ENCODE results near the gene INTS7. TPM values are rescaled to one million over a fixed set of nuclear protein-coding genes. Genes with fewer than 3 reads are reported as not detected.
A peak's percentile ranks its signal among the peaks of the same experiment; 100 is the strongest.
"Not testable (repeated sequence)": the region's sequence is repeated elsewhere in the genome, so short reads cannot be mapped to it uniquely, and the experiment has no call there.

The INTS7 gene
- total RNA-seq, 1 experiment from 2014 or later: 45.0 TPM

DNA sequence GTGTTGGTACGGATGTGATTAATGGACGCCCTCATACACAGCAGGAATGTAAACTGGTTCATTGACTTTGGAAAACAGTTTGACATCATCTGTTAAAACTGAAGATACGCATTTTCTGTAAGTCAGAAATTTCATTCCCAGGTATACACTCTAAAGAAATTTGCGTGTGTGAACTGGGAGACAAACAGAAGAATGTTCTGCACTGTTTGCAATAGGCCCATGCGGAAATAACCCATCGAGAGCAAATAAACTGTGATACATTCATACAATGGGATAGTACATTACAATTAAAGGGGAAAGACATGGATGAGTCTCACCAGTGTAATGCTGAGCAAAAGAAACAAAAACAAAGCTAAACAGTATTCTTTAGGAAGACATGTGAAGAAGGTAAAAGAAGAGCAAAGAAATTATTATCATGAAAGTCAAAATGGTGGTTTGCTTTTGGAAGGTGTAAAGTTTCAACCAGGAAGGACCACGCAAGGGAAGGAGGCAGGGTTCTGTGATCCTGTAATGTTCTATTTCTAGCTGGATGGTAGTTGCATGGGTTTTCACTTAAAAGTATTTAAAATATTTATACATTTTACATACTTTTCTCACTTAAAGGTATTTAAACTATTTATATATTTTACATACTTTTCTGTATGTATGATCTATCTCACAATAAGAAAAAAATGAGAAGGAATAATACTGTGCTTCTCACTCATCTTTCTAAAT is 30.3 kb downstream of the INTS7 start:
- H3K4me1 ChIP-seq (ENCODE audit: insufficient read depth, low read length, poor library complexity, severe bottlenecking): peaks cover 14% of the 10 kb centered on the region
- BruUV-seq (replicated peaks): no TSS peak
- POLR2A ChIA-PET (ENCODE audit: low non-redundant PET): no interaction called here
- no peak overlapping the region for H3K4me3 ChIP-seq (ENCODE audit: low read depth, low read length, poor library complexity, severe bottlenecking)
- no peak overlapping the region for H3K27ac ChIP-seq (ENCODE audit: low read depth, low read length, poor library complexity, severe bottlenecking)
- CTCF ChIA-PET: no interaction called here
- peaks cover 15% of the 10 kb centered on the region for H3K36me3 ChIP-seq (ENCODE audit: insufficient read depth, low read length, poor library complexity, severe bottlenecking)
- no peaks in the 10 kb centered on the region for H3K27me3 ChIP-seq (replicated peaks; ENCODE audit: insufficient read depth, low read depth, low read length, poor library complexity)
- DNase-seq (ENCODE audit: low spot score): no peak
- TF ChIP-seq, protein P1, sequence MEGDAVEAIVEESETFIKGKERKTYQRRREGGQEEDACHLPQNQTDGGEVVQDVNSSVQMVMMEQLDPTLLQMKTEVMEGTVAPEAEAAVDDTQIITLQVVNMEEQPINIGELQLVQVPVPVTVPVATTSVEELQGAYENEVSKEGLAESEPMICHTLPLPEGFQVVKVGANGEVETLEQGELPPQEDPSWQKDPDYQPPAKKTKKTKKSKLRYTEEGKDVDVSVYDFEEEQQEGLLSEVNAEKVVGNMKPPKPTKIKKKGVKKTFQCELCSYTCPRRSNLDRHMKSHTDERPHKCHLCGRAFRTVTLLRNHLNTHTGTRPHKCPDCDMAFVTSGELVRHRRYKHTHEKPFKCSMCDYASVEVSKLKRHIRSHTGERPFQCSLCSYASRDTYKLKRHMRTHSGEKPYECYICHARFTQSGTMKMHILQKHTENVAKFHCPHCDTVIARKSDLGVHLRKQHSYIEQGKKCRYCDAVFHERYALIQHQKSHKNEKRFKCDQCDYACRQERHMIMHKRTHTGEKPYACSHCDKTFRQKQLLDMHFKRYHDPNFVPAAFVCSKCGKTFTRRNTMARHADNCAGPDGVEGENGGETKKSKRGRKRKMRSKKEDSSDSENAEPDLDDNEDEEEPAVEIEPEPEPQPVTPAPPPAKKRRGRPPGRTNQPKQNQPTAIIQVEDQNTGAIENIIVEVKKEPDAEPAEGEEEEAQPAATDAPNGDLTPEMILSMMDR (conservative IDR thresholded peaks at IDR 0.05; ENCODE audit: low read depth, low read length): no peak
- intact Hi-C loops (cut with micrococcal nuclease; ENCODE audit: unreplicated experiment): no loop called here
- H3K9me3 ChIP-seq (ENCODE audit: low read depth, low read length, poor library complexity, severe bottlenecking): no peaks in the 10 kb centered on the region

DNA sequence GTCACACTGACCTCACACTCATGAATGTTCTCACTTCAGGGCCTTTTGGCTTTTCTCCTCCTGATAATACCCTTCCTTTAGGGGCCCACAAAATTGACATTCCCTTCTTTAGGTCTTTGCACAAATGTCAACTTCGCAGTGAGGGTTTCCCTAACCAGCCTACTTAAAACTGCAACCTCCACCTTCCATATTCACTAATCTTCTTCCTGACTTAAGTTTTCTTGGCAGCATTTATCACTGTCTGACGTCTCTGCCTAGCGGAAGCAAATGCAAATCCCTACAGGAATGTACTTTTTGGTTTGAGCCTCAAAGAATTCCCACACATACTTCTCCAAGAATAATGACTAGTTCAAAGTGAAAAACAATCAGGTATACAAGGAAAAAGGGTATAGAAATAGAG is 32.8 kb downstream of the INTS7 start:
- peak; percentile 35 for DNase-seq (ENCODE audit: low spot score)
- peaks cover 14% of the 10 kb centered on the region for H3K4me1 ChIP-seq (ENCODE audit: insufficient read depth, low read length, poor library complexity, severe bottlenecking)
- no TSS peak for BruUV-seq (replicated peaks)
- no peak for TF ChIP-seq EZH2 (IDR thresholded peaks at IDR 0.05; ENCODE audit: borderline replicate concordance, low read depth, low read length, poor library complexity, severe bottlenecking)
- TF ChIP-seq, protein P1 (conservative IDR thresholded peaks at IDR 0.05; ENCODE audit: low read depth, low read length): no peak
- H3K9me3 ChIP-seq (ENCODE audit: low read depth, low read length, poor library complexity, severe bottlenecking): no peaks in the 10 kb centered on the region
- no peak overlapping the region for H3K4me3 ChIP-seq (ENCODE audit: low read depth, low read length, poor library complexity, severe bottlenecking)
- H3K36me3 ChIP-seq (ENCODE audit: insufficient read depth, low read length, poor library complexity, severe bottlenecking): peaks cover 10% of the 10 kb centered on the region
- ChIA-PET CTCF (no interaction called here), POLR2A (ENCODE audit: low non-redundant PET) (no interaction called here)
- H3K27ac ChIP-seq (ENCODE audit: low read depth, low read length, poor library complexity, severe bottlenecking): no peak overlapping the region
- no peaks in the 10 kb centered on the region for H3K27me3 ChIP-seq (replicated peaks; ENCODE audit: insufficient read depth, low read depth, low read length, poor library complexity)
- intact Hi-C loops (cut with micrococcal nuclease; ENCODE audit: unreplicated experiment): no loop called here

DNA sequence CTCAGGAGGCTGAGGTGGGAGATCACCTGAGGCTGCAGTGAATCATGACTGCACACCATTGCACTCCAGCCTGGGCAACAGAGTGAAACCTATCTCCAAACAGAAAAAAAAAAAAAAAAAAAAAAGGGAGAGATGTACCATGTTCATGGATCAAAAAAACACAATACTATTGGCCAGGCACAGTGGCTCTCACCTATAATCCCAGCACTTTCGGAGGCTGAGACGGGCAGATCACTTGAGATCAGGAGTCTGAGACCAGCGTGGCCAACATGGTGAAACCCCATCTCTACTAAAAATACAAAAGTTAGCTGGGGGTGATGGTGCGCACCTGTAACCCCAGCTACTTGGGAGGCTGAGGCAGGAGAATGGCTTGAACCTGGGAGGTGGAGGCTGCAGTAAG is 37.9 kb downstream of the INTS7 start:
- H3K4me1 ChIP-seq (ENCODE audit: insufficient read depth, low read length, poor library complexity, severe bottlenecking); BruUV-seq (replicated peaks); POLR2A ChIA-PET (ENCODE audit: low non-redundant PET); DNase-seq (ENCODE audit: low spot score); CTCF ChIA-PET; H3K4me3 ChIP-seq (ENCODE audit: low read depth, low read length, poor library complexity, severe bottlenecking); H3K27me3 ChIP-seq (replicated peaks; ENCODE audit: insufficient read depth, low read depth, low read length, poor library complexity); intact Hi-C loops (cut with micrococcal nuclease; ENCODE audit: unreplicated experiment); H3K9me3 ChIP-seq (ENCODE audit: low read depth, low read length, poor library complexity, severe bottlenecking); H3K27ac ChIP-seq (ENCODE audit: low read depth, low read length, poor library complexity, severe bottlenecking): not testable (repeated sequence)
- peaks cover 17% of the 10 kb centered on the region for H3K36me3 ChIP-seq (ENCODE audit: insufficient read depth, low read length, poor library complexity, severe bottlenecking)

DNA sequence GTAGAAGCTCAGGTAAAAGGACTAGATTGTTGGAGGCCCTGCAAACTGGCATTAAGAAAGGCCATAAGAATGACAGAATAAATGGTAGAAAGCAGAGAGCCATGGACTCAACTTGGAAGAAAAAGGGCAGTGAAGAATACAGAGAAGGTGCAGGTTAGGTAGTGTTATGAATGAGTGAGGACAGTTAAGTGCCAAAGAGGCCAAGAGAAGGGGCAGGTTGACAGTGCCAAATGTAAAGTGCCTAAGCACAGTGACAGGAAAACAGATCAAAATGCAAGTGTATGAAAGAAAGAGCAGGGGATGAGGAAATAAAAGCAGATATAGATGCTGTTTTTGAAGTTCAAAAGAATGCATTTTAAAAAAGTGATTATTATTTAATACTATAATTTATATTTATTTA is 43.7 kb downstream of the INTS7 start:
- H3K36me3 ChIP-seq (ENCODE audit: insufficient read depth, low read length, poor library complexity, severe bottlenecking): peaks cover 14% of the 10 kb centered on the region
- ChIA-PET CTCF (no interaction called here), POLR2A (ENCODE audit: low non-redundant PET) (no interaction called here)
- H3K27ac ChIP-seq (ENCODE audit: low read depth, low read length, poor library complexity, severe bottlenecking): no peak overlapping the region
- no peaks in the 10 kb centered on the region for H3K27me3 ChIP-seq (replicated peaks; ENCODE audit: insufficient read depth, low read depth, low read length, poor library complexity)
- intact Hi-C loops (cut with micrococcal nuclease; ENCODE audit: unreplicated experiment): no loop called here
- no TSS peak for BruUV-seq (replicated peaks)
- H3K9me3 ChIP-seq (ENCODE audit: low read depth, low read length, poor library complexity, severe bottlenecking): no peaks in the 10 kb centered on the region
- no peak overlapping the region for H3K4me3 ChIP-seq (ENCODE audit: low read depth, low read length, poor library complexity, severe bottlenecking)
- no peak for TF ChIP-seq EZH2 (IDR thresholded peaks at IDR 0.05; ENCODE audit: borderline replicate concordance, low read depth, low read length, poor library complexity, severe bottlenecking)
- TF ChIP-seq, protein P1 (conservative IDR thresholded peaks at IDR 0.05; ENCODE audit: low read depth, low read length): no peak
- no peaks in the 10 kb centered on the region for H3K4me1 ChIP-seq (ENCODE audit: insufficient read depth, low read length, poor library complexity, severe bottlenecking)
- no peak for DNase-seq (ENCODE audit: low spot score)

Data from A673 (cell line).